ENCODE results near the gene IFITM1. TPM values are rescaled to one million over a fixed set of nuclear protein-coding genes. Genes with fewer than 3 reads are reported as not detected.

IFITM1 gene
- total and polyA plus RNA-seq, 2 of the 8 experiments (the other 6 are each of a cell fraction or from before 2014, with no cell fraction given), result 394 to 1,464 TPM

- FAIRE-seq (no peak), DNase-seq (ENCODE audit: low read depth in 1 of 2, low spot score in 2 of 2) (no peak)
- H3K36me3 ChIP-seq (ENCODE audit: control insufficient read depth in 2 of 4, insufficient read depth in 4 of 4, low read length in 3 of 4), result no peaks in the 10 kb centered on the region
- peaks cover 10 to 11% of the 10 kb centered on the region in 2 experiments; a peak in 3 of 4 replicates for H3K9me3 ChIP-seq (ENCODE audit: insufficient read depth in 2 of 2, low read depth in 1 of 2, low read length in 1 of 2)
- no peak overlapping the region for H3K4me2 ChIP-seq (ENCODE audit: insufficient read depth in 1 of 2, low read depth in 2 of 2, low read length in 2 of 2)
- H2BK20ac ChIP-seq (ENCODE audit: low read length), result peak overlapping the region; percentile 4; the same call in 1 of the 2 replicates
- peak overlapping the region; percentile 94; the same call in 1 of the 2 replicates for H2AK5ac ChIP-seq (ENCODE audit: low read depth, low read length)
- H3K4ac ChIP-seq (replicated peaks; ENCODE audit: insufficient read length, low read depth, low read length), result no peak overlapping the region
- H2BK120ac ChIP-seq (replicated peaks; ENCODE audit: low read depth, low read length), result peak overlapping the region; percentile 40
- H4K91ac ChIP-seq (replicated peaks; ENCODE audit: insufficient read length, low read length), result peak overlapping the region; percentile 22
- no peaks in the 10 kb centered on the region for H3K79me1 ChIP-seq (ENCODE audit: low read depth, low read length)
- no peak overlapping the region for H3K14ac ChIP-seq (ENCODE audit: insufficient read length)
- CTCF ChIA-PET (ENCODE audit: partially characterized antibody), result interaction anchor here (1.0 to 3.9 kb wide), 5 partner anchors 14 to 80 kb away, joined by 4 to 12 read pairs (median 9); no protein-coding TSS in a partner anchor
- H3K27me3 ChIP-seq (replicated peaks in 1 of 4; ENCODE audit: control insufficient read depth in 3 of 4, extremely low read depth in 1 of 4, insufficient read depth in 3 of 4, low read length in 3 of 4), result no peaks in the 10 kb centered on the region
- H2BK15ac ChIP-seq (ENCODE audit: low read length), result peak overlapping the region; percentile 92; the same call in 1 of the 2 replicates
- H3K56ac ChIP-seq (replicated peaks; ENCODE audit: insufficient read length, low read depth, low read length), result no peak overlapping the region
- H3K79me2 ChIP-seq (ENCODE audit: control insufficient read depth in 1 of 2, insufficient read depth in 2 of 2, low read length in 2 of 2), result no peaks in the 10 kb centered on the region
- TF ChIP-seq TEAD4 (IDR thresholded peaks at IDR 0.05; ENCODE audit: low read depth, low read length), result no peak
- H3K4me3 ChIP-seq (ENCODE audit: extremely low read depth in 1 of 4, insufficient read depth in 2 of 4, low read depth in 3 of 4, low read length in 4 of 4), result no peak overlapping the region
- H3K23me2 ChIP-seq (ENCODE audit: low read depth, low read length), result no peaks in the 10 kb centered on the region
- peak overlapping the region; percentile 75; the same call in 1 of the 2 replicates for H2BK5ac ChIP-seq (ENCODE audit: low read depth, low read length)
- no peak overlapping the region for H3K9ac ChIP-seq (replicated peaks in 1 of 4; ENCODE audit: extremely low read depth in 1 of 4, low read depth in 3 of 4, low read length in 3 of 4)
- H4K20me1 ChIP-seq (replicated peaks in 1 of 2; ENCODE audit: control insufficient read depth in 1 of 2, insufficient read depth in 2 of 2, low read length in 2 of 2), result no peaks in the 10 kb centered on the region
- H2BK12ac ChIP-seq (ENCODE audit: low read depth, low read length), result peak overlapping the region; percentile 87; the same call in 1 of the 2 replicates
- H3K27ac ChIP-seq (ENCODE audit: low read depth, low read length), result no peak overlapping the region
- POLR2A ChIA-PET (ENCODE audit: partially characterized antibody), result interaction anchor here (0.7 to 2.6 kb wide), 8 partner anchors 9 to 42 kb away, joined by 3 to 11 read pairs (median 4); partner anchors contain the start of gene PGGHG
- H3K23ac ChIP-seq (ENCODE audit: insufficient read length), result no peak overlapping the region
- H2AFZ ChIP-seq (ENCODE audit: low read length), result no peak overlapping the region
- H3K18ac ChIP-seq (ENCODE audit: extremely low read depth, low read length), result peak overlapping the region; percentile 29; the same call in 1 of the 2 replicates
- no peak overlapping the region for H4K8ac ChIP-seq (ENCODE audit: extremely low read depth, insufficient read depth, low read length)
- WGBS, 2 experiments (ENCODE audit: extremely low coverage in 1 of 2, insufficient coverage in 1 of 2, insufficient read length in 1 of 2, insufficient replicate concordance in 2 of 2, low coverage in 1 of 2, low lambda C conversion rate in 2 of 2, missing lambda C conversion rate in 1 of 2), result 83% methylated on average over 32 of the region's 34 CpGs; no CpG with 5 or more reads in 1 of the 2 experiments
- no peak overlapping the region for H4K5ac ChIP-seq (ENCODE audit: insufficient read length, low read depth, low read length)
- H3K4me1 ChIP-seq (replicated peaks in 1 of 4; ENCODE audit: control insufficient read depth in 3 of 4, insufficient read depth in 4 of 4, low read length in 3 of 4), result peaks cover 3 to 24% (median 15%) of the 10 kb centered on the region in 4 experiments
Observed at GRCh38 chr11:330694-331357, 17.0 kb downstream of the IFITM1 start.
